K562 treated with DMSO at 1 percent for 24 hours (cell line): ENCODE results near the gene ILF3. TPM values are rescaled to one million over a fixed set of nuclear protein-coding genes. Genes with fewer than 3 reads are reported as not detected.

Experiments
- total RNA-seq: library from RNA; unstranded; fragments of 300-600 nt; gene quantifications from 2 replicates; pipeline ENCODE4 v1.2.3, GENCODE V29; 2022; ENCODE audit warnings: low read depth; ENCODE audit not compliant: insufficient read depth

ILF3 gene
- 224 and 229 TPM in 2 replicates for total RNA-seq

GRCh38 chr19:10653732-10654609, at the start of gene ILF3:
Gene ILF3, plus strand, starts transcription at chr19:10654346. Its CDS starts 16,260 bp downstream, at chr19:10670606.

GRCh38 chr19:10625003-10625761, 29.0 kb upstream of the ILF3 start, which contains the start of gene SLC44A2:
Gene SLC44A2, plus strand, starts transcription at chr19:10625553. Its CDS starts 81 bp downstream, at chr19:10625634.

GRCh38 chr19:10717356-10718204, 63.4 kb downstream of the ILF3 start, which contains the start of gene DNM2:
Gene DNM2, plus strand, starts transcription at chr19:10718079. Its CDS starts 164 bp downstream, at chr19:10718243.

Other genes starting within 250 kb of the ILF3 start
- gene PDE4A, start 233.8 kb upstream of the ILF3 start, total RNA-seq = 18.6 and 20.1 TPM in 2 replicates
- 94.3 and 110 TPM in 2 replicates for gene KEAP1, start 151.0 kb upstream of the ILF3 start, total RNA-seq
- 0.29 and 0.52 TPM in 2 replicates for gene S1PR5, start 136.9 kb upstream of the ILF3 start, total RNA-seq
- gene ATG4D, start 110.4 kb upstream of the ILF3 start, total RNA-seq = 75.1 and 87.3 TPM in 2 replicates
- 34.0 and 37.5 TPM in 2 replicates for gene KRI1, start 88.3 kb upstream of the ILF3 start, total RNA-seq
- gene CDKN2D, start 85.4 kb upstream of the ILF3 start, total RNA-seq = 44.8 and 45.6 TPM in 2 replicates
- gene AP1M2, start 67.0 kb upstream of the ILF3 start, total RNA-seq = 0.61 TPM in 1 of 2 replicates, not detected in the other
- gene SLC44A2, start 28.8 kb upstream of the ILF3 start, total RNA-seq = 38.4 and 39.9 TPM in 2 replicates
- 17.8 and 19.6 TPM in 2 replicates for gene QTRT1, start 47.1 kb downstream of the ILF3 start, total RNA-seq
- 273 and 282 TPM in 2 replicates for gene DNM2, start 63.7 kb downstream of the ILF3 start, total RNA-seq
- 89.6 and 101 TPM in 2 replicates for gene TMED1, start 181.9 kb downstream of the ILF3 start, total RNA-seq
- 1.1 and 1.5 TPM in 2 replicates for gene C19orf38, start 194.1 kb downstream of the ILF3 start, total RNA-seq
- 80.5 and 84.1 TPM in 2 replicates for gene CARM1, start 217.2 kb downstream of the ILF3 start, total RNA-seq